Measurements from ENCODE around the gene MRPL46.

DNA sequence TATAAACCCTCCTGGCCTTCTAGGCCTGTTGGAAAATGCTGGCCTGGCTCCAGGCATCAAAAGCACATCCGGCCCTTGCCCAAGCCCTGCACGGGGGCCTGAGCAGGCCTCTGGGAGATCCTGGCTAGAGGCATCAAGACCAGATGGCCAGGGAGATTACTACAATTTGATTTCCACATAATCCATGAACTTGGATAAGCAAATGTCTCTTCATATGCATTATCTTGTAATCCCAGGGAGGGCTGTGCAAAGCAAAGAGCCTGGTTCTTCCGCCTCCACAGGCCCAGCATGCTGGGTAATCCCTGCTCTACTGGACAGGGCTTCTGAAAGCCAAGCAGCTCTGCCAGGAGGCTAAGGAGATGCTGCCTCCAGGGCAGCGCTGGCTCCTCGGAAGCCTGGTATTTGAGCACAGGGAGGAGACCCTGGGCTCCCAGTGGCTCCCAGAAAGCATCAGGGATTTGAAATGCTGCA lies 18.2 kb downstream of the MRPL46 start:
- TF ChIP-seq, protein P1, sequence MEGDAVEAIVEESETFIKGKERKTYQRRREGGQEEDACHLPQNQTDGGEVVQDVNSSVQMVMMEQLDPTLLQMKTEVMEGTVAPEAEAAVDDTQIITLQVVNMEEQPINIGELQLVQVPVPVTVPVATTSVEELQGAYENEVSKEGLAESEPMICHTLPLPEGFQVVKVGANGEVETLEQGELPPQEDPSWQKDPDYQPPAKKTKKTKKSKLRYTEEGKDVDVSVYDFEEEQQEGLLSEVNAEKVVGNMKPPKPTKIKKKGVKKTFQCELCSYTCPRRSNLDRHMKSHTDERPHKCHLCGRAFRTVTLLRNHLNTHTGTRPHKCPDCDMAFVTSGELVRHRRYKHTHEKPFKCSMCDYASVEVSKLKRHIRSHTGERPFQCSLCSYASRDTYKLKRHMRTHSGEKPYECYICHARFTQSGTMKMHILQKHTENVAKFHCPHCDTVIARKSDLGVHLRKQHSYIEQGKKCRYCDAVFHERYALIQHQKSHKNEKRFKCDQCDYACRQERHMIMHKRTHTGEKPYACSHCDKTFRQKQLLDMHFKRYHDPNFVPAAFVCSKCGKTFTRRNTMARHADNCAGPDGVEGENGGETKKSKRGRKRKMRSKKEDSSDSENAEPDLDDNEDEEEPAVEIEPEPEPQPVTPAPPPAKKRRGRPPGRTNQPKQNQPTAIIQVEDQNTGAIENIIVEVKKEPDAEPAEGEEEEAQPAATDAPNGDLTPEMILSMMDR (IDR thresholded peaks at IDR 0.05; ENCODE audit: poor library complexity, severe bottlenecking), result no peak
- TF ChIP-seq EZH2 (IDR thresholded peaks at IDR 0.05; ENCODE audit: borderline replicate concordance, insufficient read depth, low read length, poor library complexity, severe bottlenecking) (no peak), MXI1 (conservative IDR thresholded peaks at IDR 0.05; ENCODE audit: poor library complexity, severe bottlenecking) (no peak)
- TF ChIP-seq, protein P2, sequence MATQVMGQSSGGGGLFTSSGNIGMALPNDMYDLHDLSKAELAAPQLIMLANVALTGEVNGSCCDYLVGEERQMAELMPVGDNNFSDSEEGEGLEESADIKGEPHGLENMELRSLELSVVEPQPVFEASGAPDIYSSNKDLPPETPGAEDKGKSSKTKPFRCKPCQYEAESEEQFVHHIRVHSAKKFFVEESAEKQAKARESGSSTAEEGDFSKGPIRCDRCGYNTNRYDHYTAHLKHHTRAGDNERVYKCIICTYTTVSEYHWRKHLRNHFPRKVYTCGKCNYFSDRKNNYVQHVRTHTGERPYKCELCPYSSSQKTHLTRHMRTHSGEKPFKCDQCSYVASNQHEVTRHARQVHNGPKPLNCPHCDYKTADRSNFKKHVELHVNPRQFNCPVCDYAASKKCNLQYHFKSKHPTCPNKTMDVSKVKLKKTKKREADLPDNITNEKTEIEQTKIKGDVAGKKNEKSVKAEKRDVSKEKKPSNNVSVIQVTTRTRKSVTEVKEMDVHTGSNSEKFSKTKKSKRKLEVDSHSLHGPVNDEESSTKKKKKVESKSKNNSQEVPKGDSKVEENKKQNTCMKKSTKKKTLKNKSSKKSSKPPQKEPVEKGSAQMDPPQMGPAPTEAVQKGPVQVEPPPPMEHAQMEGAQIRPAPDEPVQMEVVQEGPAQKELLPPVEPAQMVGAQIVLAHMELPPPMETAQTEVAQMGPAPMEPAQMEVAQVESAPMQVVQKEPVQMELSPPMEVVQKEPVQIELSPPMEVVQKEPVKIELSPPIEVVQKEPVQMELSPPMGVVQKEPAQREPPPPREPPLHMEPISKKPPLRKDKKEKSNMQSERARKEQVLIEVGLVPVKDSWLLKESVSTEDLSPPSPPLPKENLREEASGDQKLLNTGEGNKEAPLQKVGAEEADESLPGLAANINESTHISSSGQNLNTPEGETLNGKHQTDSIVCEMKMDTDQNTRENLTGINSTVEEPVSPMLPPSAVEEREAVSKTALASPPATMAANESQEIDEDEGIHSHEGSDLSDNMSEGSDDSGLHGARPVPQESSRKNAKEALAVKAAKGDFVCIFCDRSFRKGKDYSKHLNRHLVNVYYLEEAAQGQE (IDR thresholded peaks at IDR 0.05; ENCODE audit: borderline replicate concordance), result no peak
